SK-N-SH (cell line): ENCODE measurements around the gene CPSF3. TPM values are rescaled to one million over a fixed set of nuclear protein-coding genes. Genes with fewer than 3 reads are reported as not detected.

ENCODE experiments used
- ELF1 ChIP-seq: IDR thresholded peaks from 2 replicates; pipeline ENCODE4 v1.4.0; 2012
- EP300 ChIP-seq, 2 experiments: IDR thresholded peaks; 2 replicates each; pipeline versions ENCODE4 v1.4.0 to v1.6.1; 2012; ENCODE audit warnings: borderline replicate concordance in 1 of 2, low read depth in 1 of 2, low read length in 1 of 2
- FOXJ3 ChIP-seq: sonication (generic); formaldehyde crosslinking; IDR thresholded peaks from 2 replicates; pipeline ENCODE4 v1.5.1; 2020; ENCODE audit warnings: mild to moderate bottlenecking, missing genetic modification reagents
- FOXM1 ChIP-seq: IDR thresholded peaks from 2 replicates; pipeline ENCODE4 v1.4.0; 2012; ENCODE audit warnings: low read depth, mild to moderate bottlenecking
- GABPA ChIP-seq: IDR thresholded peaks from 2 replicates; pipeline ENCODE4 v1.4.0; 2012; ENCODE audit warnings: low read depth, mild to moderate bottlenecking
- MXI1 ChIP-seq: IDR thresholded peaks from 2 replicates; pipeline ENCODE4 v1.6.1; 2012; ENCODE audit warnings: mild to moderate bottlenecking, low read depth, low read length, improper control_type of control experiment
- RCOR1 ChIP-seq: fragments of 150-350 bp; IDR thresholded peaks from 2 replicates; pipeline ENCODE4 v1.6.1; 2017; ENCODE audit warnings: antibody characterized with exemption, low read length
- RFX5 ChIP-seq: IDR thresholded peaks from 2 replicates; pipeline ENCODE4 v1.6.1; 2012; ENCODE audit warnings: mild to moderate bottlenecking, improper control_type of control experiment, low read length
- SMC3 ChIP-seq: IDR thresholded peaks from 2 replicates; pipeline ENCODE4 v1.6.1; 2012; ENCODE audit warnings: low read depth, low read length, improper control_type of control experiment
- TAF1 ChIP-seq: IDR thresholded peaks from 2 replicates; pipeline ENCODE4 v1.6.1; 2012; ENCODE audit warnings: low read depth, mild to moderate bottlenecking, low read length, moderate library complexity, borderline replicate concordance
- TEAD4 ChIP-seq: IDR thresholded peaks from 2 replicates; pipeline ENCODE4 v1.4.0; 2012; ENCODE audit warnings: mild to moderate bottlenecking, borderline replicate concordance; ENCODE audit not compliant: insufficient read depth
- YY1 ChIP-seq: IDR thresholded peaks from 2 replicates; pipeline ENCODE4 v1.4.0; 2012; ENCODE audit warnings: low read depth, mild to moderate bottlenecking
- polyA plus RNA-seq, 3 experiments: library from polyadenylated mRNA; depleted of rRNA; stranded (reverse); fragments of >200 nt; gene quantifications; 2 replicates each; pipeline ENCODE4 v1.2.3, GENCODE V29; 2012
- TF ChIP-seq, protein P1 (sequence below): fragments of 200-600 bp; sonication (generic); IDR thresholded peaks from 2 replicates; pipeline ENCODE4 v1.6.1; 2017; ENCODE audit warnings: antibody characterized with exemption, mild to moderate bottlenecking, moderate library complexity
- TF ChIP-seq, protein P2 (sequence below): fragments of 150-350 bp; IDR thresholded peaks from 2 replicates; pipeline ENCODE4 v1.6.1; 2016; ENCODE audit warnings: mild to moderate bottlenecking, low read depth, low read length
- TF ChIP-seq, protein P3 (sequence below): IDR thresholded peaks from 2 replicates; pipeline ENCODE4 v1.4.0; 2012; ENCODE audit warnings: low read depth
- TF ChIP-seq, protein P4 (sequence below): IDR thresholded peaks from 2 replicates; pipeline ENCODE4 v1.6.1; 2012; ENCODE audit warnings: mild to moderate bottlenecking, low read depth, low read length, moderate library complexity

The CPSF3 gene
- polyA plus RNA-seq, 1 of the 3 experiments (the other 2 are of a cell fraction): 34.2 TPM

DNA sequence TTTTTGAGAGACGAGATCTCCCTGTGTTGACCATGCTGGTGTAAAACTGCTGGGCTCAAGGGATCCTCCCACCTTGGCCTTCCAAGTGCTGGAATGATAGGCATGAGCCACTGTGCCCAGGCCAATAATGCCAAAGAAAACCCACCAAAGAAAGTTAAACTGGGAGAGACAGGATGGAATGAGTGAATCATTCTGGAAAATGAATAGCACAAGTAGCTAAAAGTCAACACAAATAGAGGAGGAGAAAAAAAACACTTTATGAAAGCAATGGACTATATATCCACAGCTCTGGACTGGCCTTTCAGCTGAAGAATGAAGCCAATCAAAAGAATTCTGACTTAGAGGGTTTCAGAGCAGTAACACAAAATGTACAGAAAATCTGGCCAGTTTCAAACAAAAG is 74.8 kb downstream of the CPSF3 start (continued):
- TF ChIP-seq, protein P1, sequence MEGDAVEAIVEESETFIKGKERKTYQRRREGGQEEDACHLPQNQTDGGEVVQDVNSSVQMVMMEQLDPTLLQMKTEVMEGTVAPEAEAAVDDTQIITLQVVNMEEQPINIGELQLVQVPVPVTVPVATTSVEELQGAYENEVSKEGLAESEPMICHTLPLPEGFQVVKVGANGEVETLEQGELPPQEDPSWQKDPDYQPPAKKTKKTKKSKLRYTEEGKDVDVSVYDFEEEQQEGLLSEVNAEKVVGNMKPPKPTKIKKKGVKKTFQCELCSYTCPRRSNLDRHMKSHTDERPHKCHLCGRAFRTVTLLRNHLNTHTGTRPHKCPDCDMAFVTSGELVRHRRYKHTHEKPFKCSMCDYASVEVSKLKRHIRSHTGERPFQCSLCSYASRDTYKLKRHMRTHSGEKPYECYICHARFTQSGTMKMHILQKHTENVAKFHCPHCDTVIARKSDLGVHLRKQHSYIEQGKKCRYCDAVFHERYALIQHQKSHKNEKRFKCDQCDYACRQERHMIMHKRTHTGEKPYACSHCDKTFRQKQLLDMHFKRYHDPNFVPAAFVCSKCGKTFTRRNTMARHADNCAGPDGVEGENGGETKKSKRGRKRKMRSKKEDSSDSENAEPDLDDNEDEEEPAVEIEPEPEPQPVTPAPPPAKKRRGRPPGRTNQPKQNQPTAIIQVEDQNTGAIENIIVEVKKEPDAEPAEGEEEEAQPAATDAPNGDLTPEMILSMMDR: no peak
- TF ChIP-seq GABPA (no peak), MXI1 (no peak), TEAD4 (no peak), YY1 (no peak), RFX5 (no peak), FOXM1 (no peak), EP300 (IDR thresholded peaks at IDR 0.05; ENCODE audit: borderline replicate concordance in 1 of 2, low read depth in 1 of 2, low read length in 1 of 2) (no peak), RCOR1 (no peak), SMC3 (no peak), TAF1 (no peak), FOXJ3 (CRISPR knock-in tag) (no peak), ELF1 (no peak)
- TF ChIP-seq, protein P2, sequence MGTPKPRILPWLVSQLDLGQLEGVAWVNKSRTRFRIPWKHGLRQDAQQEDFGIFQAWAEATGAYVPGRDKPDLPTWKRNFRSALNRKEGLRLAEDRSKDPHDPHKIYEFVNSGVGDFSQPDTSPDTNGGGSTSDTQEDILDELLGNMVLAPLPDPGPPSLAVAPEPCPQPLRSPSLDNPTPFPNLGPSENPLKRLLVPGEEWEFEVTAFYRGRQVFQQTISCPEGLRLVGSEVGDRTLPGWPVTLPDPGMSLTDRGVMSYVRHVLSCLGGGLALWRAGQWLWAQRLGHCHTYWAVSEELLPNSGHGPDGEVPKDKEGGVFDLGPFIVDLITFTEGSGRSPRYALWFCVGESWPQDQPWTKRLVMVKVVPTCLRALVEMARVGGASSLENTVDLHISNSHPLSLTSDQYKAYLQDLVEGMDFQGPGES: no peak
- TF ChIP-seq, protein P3, sequence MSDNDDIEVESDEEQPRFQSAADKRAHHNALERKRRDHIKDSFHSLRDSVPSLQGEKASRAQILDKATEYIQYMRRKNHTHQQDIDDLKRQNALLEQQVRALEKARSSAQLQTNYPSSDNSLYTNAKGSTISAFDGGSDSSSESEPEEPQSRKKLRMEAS: no peak
- TF ChIP-seq, protein P4, sequence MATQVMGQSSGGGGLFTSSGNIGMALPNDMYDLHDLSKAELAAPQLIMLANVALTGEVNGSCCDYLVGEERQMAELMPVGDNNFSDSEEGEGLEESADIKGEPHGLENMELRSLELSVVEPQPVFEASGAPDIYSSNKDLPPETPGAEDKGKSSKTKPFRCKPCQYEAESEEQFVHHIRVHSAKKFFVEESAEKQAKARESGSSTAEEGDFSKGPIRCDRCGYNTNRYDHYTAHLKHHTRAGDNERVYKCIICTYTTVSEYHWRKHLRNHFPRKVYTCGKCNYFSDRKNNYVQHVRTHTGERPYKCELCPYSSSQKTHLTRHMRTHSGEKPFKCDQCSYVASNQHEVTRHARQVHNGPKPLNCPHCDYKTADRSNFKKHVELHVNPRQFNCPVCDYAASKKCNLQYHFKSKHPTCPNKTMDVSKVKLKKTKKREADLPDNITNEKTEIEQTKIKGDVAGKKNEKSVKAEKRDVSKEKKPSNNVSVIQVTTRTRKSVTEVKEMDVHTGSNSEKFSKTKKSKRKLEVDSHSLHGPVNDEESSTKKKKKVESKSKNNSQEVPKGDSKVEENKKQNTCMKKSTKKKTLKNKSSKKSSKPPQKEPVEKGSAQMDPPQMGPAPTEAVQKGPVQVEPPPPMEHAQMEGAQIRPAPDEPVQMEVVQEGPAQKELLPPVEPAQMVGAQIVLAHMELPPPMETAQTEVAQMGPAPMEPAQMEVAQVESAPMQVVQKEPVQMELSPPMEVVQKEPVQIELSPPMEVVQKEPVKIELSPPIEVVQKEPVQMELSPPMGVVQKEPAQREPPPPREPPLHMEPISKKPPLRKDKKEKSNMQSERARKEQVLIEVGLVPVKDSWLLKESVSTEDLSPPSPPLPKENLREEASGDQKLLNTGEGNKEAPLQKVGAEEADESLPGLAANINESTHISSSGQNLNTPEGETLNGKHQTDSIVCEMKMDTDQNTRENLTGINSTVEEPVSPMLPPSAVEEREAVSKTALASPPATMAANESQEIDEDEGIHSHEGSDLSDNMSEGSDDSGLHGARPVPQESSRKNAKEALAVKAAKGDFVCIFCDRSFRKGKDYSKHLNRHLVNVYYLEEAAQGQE: no peak
